WTC11 (cell line): Measurements from ENCODE around the gene DNAI7.

Experiments
- SMAD4 ChIP-seq: sonication (generic); formaldehyde crosslinking; IDR thresholded peaks from 2 replicates; pipeline ENCODE4 v1.8.0; 2022; ENCODE audit warnings: mild to moderate bottlenecking, missing genetic modification reagents
- TEAD4 ChIP-seq: sonication (generic); formaldehyde crosslinking; IDR thresholded peaks from 2 replicates; pipeline ENCODE4 v1.8.0; 2022; ENCODE audit warnings: mild to moderate bottlenecking, missing genetic modification reagents
- TF ChIP-seq, protein P1 (sequence below): fragments of 200-600 bp; IDR thresholded peaks from 2 replicates; pipeline ENCODE4 v1.8.0; 2022; ENCODE audit warnings: antibody characterized with exemption
- TF ChIP-seq, protein P2 (sequence below): sonication (generic); formaldehyde crosslinking; IDR thresholded peaks from 2 replicates; pipeline ENCODE4 v1.8.1; 2023; ENCODE audit warnings: mild to moderate bottlenecking, moderate library complexity, missing genetic modification reagents
- TF ChIP-seq, protein P3 (sequence below): sonication (generic); formaldehyde crosslinking; IDR thresholded peaks from 2 replicates; pipeline ENCODE4 v1.8.0; 2022; ENCODE audit warnings: mild to moderate bottlenecking, missing genetic modification reagents

DNA sequence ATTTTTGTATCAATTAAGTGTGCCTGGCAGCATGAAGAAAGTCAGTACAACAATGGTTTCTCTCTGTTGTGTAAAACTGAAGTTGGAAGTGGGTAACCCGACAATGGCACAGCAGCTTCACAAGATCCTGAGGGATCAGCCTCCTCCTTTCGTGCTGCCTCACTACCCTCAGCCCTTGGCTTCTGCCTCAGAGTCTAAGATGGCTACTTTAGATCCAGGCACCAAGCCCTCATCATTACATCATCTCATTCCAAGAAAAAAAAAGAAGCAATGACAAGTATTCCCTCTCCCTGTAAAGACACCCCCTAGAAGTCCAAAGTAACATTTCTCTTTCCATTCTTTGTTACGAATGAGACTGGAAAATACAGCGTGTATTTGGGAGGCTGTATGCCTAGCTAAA lies 92.6 kb downstream of the DNAI7 start:
- TF ChIP-seq SMAD4 (no peak), TEAD4 (CRISPR knock-in tag) (no peak)
- TF ChIP-seq, protein P1, sequence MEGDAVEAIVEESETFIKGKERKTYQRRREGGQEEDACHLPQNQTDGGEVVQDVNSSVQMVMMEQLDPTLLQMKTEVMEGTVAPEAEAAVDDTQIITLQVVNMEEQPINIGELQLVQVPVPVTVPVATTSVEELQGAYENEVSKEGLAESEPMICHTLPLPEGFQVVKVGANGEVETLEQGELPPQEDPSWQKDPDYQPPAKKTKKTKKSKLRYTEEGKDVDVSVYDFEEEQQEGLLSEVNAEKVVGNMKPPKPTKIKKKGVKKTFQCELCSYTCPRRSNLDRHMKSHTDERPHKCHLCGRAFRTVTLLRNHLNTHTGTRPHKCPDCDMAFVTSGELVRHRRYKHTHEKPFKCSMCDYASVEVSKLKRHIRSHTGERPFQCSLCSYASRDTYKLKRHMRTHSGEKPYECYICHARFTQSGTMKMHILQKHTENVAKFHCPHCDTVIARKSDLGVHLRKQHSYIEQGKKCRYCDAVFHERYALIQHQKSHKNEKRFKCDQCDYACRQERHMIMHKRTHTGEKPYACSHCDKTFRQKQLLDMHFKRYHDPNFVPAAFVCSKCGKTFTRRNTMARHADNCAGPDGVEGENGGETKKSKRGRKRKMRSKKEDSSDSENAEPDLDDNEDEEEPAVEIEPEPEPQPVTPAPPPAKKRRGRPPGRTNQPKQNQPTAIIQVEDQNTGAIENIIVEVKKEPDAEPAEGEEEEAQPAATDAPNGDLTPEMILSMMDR, result no peak
- TF ChIP-seq, protein P2, sequence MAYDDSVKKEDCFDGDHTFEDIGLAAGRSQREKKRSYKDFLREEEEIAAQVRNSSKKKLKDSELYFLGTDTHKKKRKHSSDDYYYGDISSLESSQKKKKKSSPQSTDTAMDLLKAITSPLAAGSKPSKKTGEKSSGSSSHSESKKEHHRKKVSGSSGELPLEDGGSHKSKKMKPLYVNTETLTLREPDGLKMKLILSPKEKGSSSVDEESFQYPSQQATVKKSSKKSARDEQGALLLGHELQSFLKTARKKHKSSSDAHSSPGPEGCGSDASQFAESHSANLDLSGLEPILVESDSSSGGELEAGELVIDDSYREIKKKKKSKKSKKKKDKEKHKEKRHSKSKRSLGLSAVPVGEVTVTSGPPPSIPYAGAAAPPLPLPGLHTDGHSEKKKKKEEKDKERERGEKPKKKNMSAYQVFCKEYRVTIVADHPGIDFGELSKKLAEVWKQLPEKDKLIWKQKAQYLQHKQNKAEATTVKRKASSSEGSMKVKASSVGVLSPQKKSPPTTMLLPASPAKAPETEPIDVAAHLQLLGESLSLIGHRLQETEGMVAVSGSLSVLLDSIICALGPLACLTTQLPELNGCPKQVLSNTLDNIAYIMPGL (CRISPR knock-in tag), result no peak
- TF ChIP-seq, protein P3, sequence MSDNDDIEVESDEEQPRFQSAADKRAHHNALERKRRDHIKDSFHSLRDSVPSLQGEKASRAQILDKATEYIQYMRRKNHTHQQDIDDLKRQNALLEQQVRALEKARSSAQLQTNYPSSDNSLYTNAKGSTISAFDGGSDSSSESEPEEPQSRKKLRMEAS (CRISPR knock-in tag), result no peak
